IMR-90 (cell line): ENCODE data around the gene POTEG.
"Not testable (repeated sequence)": the region's sequence is repeated elsewhere in the genome, so short reads cannot be mapped to it uniquely, and the experiment has no call there.

ENCODE experiments used
- CEBPB ChIP-seq: IDR thresholded peaks from 2 replicates; pipeline ENCODE4 v1.6.1; 2012; ENCODE audit warnings: low read depth, low read length, improper control_type of control experiment
- CHD1 ChIP-seq: IDR thresholded peaks from 2 replicates; pipeline ENCODE4 v1.6.1; 2012; ENCODE audit warnings: low read depth, low read length, improper control_type of control experiment
- CTCF ChIP-seq: conservative IDR thresholded peaks from 2 replicates; pipeline ENCODE4 v1.5.1; 2012; ENCODE audit warnings: mild to moderate bottlenecking, low read depth, low read length, improper control_type of control experiment
- ELK1 ChIP-seq: fragments of 150-350 bp; IDR thresholded peaks from 2 replicates; pipeline ENCODE4 v1.6.1; 2016; ENCODE audit warnings: low read depth, mild to moderate bottlenecking, low read length, moderate library complexity, borderline replicate concordance
- FOS ChIP-seq: fragments of 150-350 bp; IDR thresholded peaks from 2 replicates; pipeline ENCODE4 v1.6.1; 2016; ENCODE audit warnings: low read depth, low read length
- MAFK ChIP-seq: IDR thresholded peaks from 2 replicates; pipeline ENCODE4 v1.6.1; 2012; ENCODE audit warnings: low read depth, low read length, improper control_type of control experiment
- MAZ ChIP-seq: IDR thresholded peaks from 2 replicates; pipeline ENCODE4 v1.6.1; 2012; ENCODE audit warnings: low read depth, mild to moderate bottlenecking, low read length, improper control_type of control experiment, moderate library complexity, borderline replicate concordance
- MXI1 ChIP-seq: IDR thresholded peaks from 2 replicates; pipeline ENCODE4 v1.6.1; 2012; ENCODE audit warnings: low read depth, mild to moderate bottlenecking, low read length, moderate library complexity, borderline replicate concordance
- POLR2A ChIP-seq: IDR thresholded peaks from 2 replicates; pipeline ENCODE4 v1.6.1; 2012; ENCODE audit warnings: mild to moderate bottlenecking, low read depth, low read length
- RAD21 ChIP-seq: IDR thresholded peaks from 2 replicates; pipeline ENCODE4 v1.6.1; 2012; ENCODE audit warnings: low read length, improper control_type of control experiment
- RCOR1 ChIP-seq: IDR thresholded peaks from 2 replicates; pipeline ENCODE4 v1.6.1; 2012; ENCODE audit warnings: mild to moderate bottlenecking, low read length, improper control_type of control experiment; ENCODE audit not compliant: insufficient replicate concordance
- SMC3 ChIP-seq: fragments of 150-350 bp; IDR thresholded peaks from 2 replicates; pipeline ENCODE4 v1.6.1; 2016; ENCODE audit warnings: low read depth, mild to moderate bottlenecking, antibody characterized with exemption, low read length, moderate library complexity
- USF2 ChIP-seq: fragments of 150-350 bp; IDR thresholded peaks from 2 replicates; pipeline ENCODE4 v1.6.1; 2017; ENCODE audit warnings: mild to moderate bottlenecking, antibody characterized with exemption, low read length, low read depth

GRCh38 chr14:19388741-19389140 is 45.4 kb downstream of the POTEG start:
- not testable (repeated sequence) for TF ChIP-seq CTCF, POLR2A, CHD1, ELK1, FOS, RCOR1, MAZ, MAFK, RAD21, USF2, SMC3, MXI1, CEBPB
